Endodermal cell (in vitro differentiated cells): ENCODE data around the gene TOP2B. TPM values are rescaled to one million over a fixed set of nuclear protein-coding genes. Genes with fewer than 3 reads are reported as not detected.

Experiments
- DNase-seq: peaks from one replicate; pipeline ENCODE4 v3.0.0-alpha.2; 2017
- H3K27ac ChIP-seq: 2 replicates; pipeline ENCODE4 v1.5.1; 2013; ENCODE audit warnings: mild to moderate bottlenecking, low read depth, low read length, moderate library complexity
- H3K27me3 ChIP-seq: 2 replicates; pipeline ENCODE4 v1.6.1; 2013; ENCODE audit warnings: mild to moderate bottlenecking, low read length, moderate library complexity; ENCODE audit not compliant: insufficient read depth, control insufficient read depth, poor library complexity, severe bottlenecking
- H3K36me3 ChIP-seq: 2 replicates; pipeline ENCODE4 v1.7.0; 2013; ENCODE audit warnings: mild to moderate bottlenecking, low read length, moderate library complexity; ENCODE audit not compliant: control insufficient read depth, insufficient read depth
- H3K4me1 ChIP-seq: one replicate; pipeline ENCODE4 v1.7.0; 2013; ENCODE audit warnings: low read length; ENCODE audit not compliant: control insufficient read depth, insufficient read depth
- H3K4me3 ChIP-seq: 2 replicates; pipeline ENCODE4 v1.5.1; 2013; ENCODE audit warnings: mild to moderate bottlenecking, low read length, moderate library complexity
- H3K9ac ChIP-seq: 2 replicates; pipeline ENCODE4 v1.6.1; 2013; ENCODE audit warnings: mild to moderate bottlenecking, low read length, moderate library complexity; ENCODE audit not compliant: poor library complexity, severe bottlenecking; ENCODE audit errors: extremely low read depth
- H3K9me3 ChIP-seq: 2 replicates; pipeline ENCODE4 v1.6.1; 2013; ENCODE audit warnings: mild to moderate bottlenecking, low read length, moderate library complexity; ENCODE audit not compliant: control insufficient read depth
- H3K27ac Mint-ChIP-seq: 2 replicates; pipeline ENCODE4 v1.8.0; 2020; ENCODE audit warnings: mixed read lengths
- H3K27me3 Mint-ChIP-seq: 2 replicates; pipeline ENCODE4 v1.8.0; 2021; ENCODE audit warnings: mild to moderate bottlenecking, mixed read lengths; ENCODE audit not compliant: insufficient read depth
- H3K36me3 Mint-ChIP-seq: 2 replicates; pipeline ENCODE4 v1.8.0; 2020; ENCODE audit warnings: low read depth, mixed read lengths
- H3K4me1 Mint-ChIP-seq: 2 replicates; pipeline ENCODE4 v1.8.0; 2020; ENCODE audit warnings: mixed read lengths
- H3K4me3 Mint-ChIP-seq: 2 replicates; pipeline ENCODE4 v1.8.0; 2020; ENCODE audit warnings: mild to moderate bottlenecking, moderate library complexity, mixed read lengths
- H3K9me3 Mint-ChIP-seq: 2 replicates; pipeline ENCODE4 v1.8.0; 2020; ENCODE audit warnings: mild to moderate bottlenecking, mixed read lengths
- CTCF ChIP-seq: fragments of 200-600 bp; sonication (generic); conservative IDR thresholded peaks from 2 replicates; pipeline ENCODE4 v1.5.0; 2021; ENCODE audit warnings: antibody characterized with exemption, mild to moderate bottlenecking
- WGBS, 2 experiments: methylation state at CpG; one replicate each; pipeline versions ENCODE4 v1.1.5 to v1.1.7; 2013; ENCODE audit warnings: missing lambda C conversion rate in 2 of 2, mixed read lengths in 1 of 2; ENCODE audit not compliant: insufficient coverage in 1 of 2, insufficient read length in 1 of 2; 5-methylcytosine and 5-hydroxymethylcytosine counted together
- total RNA-seq, 2 donors: library from RNA; stranded (reverse); fragmentation: NEBNext Ultra II Directional in 1 of 2; extraction: Animal tissue kit (Norgen Biotek cat#: 25700) in 1 of 2; gene quantifications; 2 replicates in 1 of 2; 3 replicates in 1 of 2; pipeline ENCODE4 v1.2.1, GENCODE V29; 2021

The TOP2B gene
- total RNA-seq, 2 donors from 2014 or later, result 182 to 209 TPM

GRCh38 chr3:25587975-25588374 lies 76.7 kb downstream of the TOP2B start:
- Histone ChIP-seq H3K9ac (no peak overlapping the region), H3K27me3 (no peaks in the 10 kb centered on the region), H3K4me3 (no peak overlapping the region), H3K9me3 (no peaks in the 10 kb centered on the region), H3K4me1 (no peaks in the 10 kb centered on the region), H3K36me3 (peaks cover 13% of the 10 kb centered on the region), H3K27ac (no peak overlapping the region)
- H3K4me1 Mint-ChIP-seq, result peaks cover 10% of the 10 kb centered on the region
- DNase-seq, result no peak
- no peak overlapping the region for H3K27ac Mint-ChIP-seq
- peaks cover 2% of the 10 kb centered on the region for H3K27me3 Mint-ChIP-seq
- WGBS, 2 experiments, result 94% methylated on average over 2 of the region's 2 CpGs
- no peak overlapping the region for H3K4me3 Mint-ChIP-seq
- H3K9me3 Mint-ChIP-seq, result no peaks in the 10 kb centered on the region
- TF ChIP-seq CTCF, result no peak
- peaks cover 48% of the 10 kb centered on the region for H3K36me3 Mint-ChIP-seq

- peaks cover 52% of the 10 kb centered on the region for H3K36me3 Mint-ChIP-seq
- no peak overlapping the region for H3K27ac Mint-ChIP-seq
- peak; percentile 36 for DNase-seq
- Histone ChIP-seq H3K36me3 (peaks cover 18% of the 10 kb centered on the region), H3K27me3 (no peaks in the 10 kb centered on the region), H3K9me3 (no peaks in the 10 kb centered on the region), H3K27ac (no peak overlapping the region), H3K4me1 (no peaks in the 10 kb centered on the region), H3K9ac (no peak overlapping the region), H3K4me3 (no peak overlapping the region)
- peaks cover 8% of the 10 kb centered on the region for H3K4me1 Mint-ChIP-seq
- TF ChIP-seq CTCF, result no peak
- H3K4me3 Mint-ChIP-seq, result no peak overlapping the region
- 95 to 98% methylated on average over 5 of the region's 5 CpGs for WGBS, 2 experiments
- no peaks in the 10 kb centered on the region for H3K9me3 Mint-ChIP-seq
- peaks cover 2% of the 10 kb centered on the region for H3K27me3 Mint-ChIP-seq
Measured at GRCh38 chr3:25587526-25587925, 77.2 kb downstream of the TOP2B start.

GRCh38 chr3:25587094-25587493 lies 77.6 kb downstream of the TOP2B start:
- DNase-seq, result no peak
- Mint-ChIP-seq H3K27ac (no peak overlapping the region), H3K4me3 (no peak overlapping the region), H3K36me3 (peaks cover 56% of the 10 kb centered on the region), H3K4me1 (peaks cover 4% of the 10 kb centered on the region), H3K27me3 (peaks cover 2% of the 10 kb centered on the region), H3K9me3 (no peaks in the 10 kb centered on the region)
- Histone ChIP-seq H3K4me1 (no peaks in the 10 kb centered on the region), H3K27ac (no peak overlapping the region), H3K36me3 (peaks cover 22% of the 10 kb centered on the region), H3K27me3 (no peaks in the 10 kb centered on the region), H3K9ac (no peak overlapping the region), H3K9me3 (no peaks in the 10 kb centered on the region), H3K4me3 (no peak overlapping the region)
- 100% methylated on average over 1 of the region's 1 CpG; no CpG with 5 or more reads in 1 of the 2 experiments for WGBS, 2 experiments
- TF ChIP-seq CTCF, result no peak
